Measurements from ENCODE around the gene UNC13C.

The UNC13C gene

DNA sequence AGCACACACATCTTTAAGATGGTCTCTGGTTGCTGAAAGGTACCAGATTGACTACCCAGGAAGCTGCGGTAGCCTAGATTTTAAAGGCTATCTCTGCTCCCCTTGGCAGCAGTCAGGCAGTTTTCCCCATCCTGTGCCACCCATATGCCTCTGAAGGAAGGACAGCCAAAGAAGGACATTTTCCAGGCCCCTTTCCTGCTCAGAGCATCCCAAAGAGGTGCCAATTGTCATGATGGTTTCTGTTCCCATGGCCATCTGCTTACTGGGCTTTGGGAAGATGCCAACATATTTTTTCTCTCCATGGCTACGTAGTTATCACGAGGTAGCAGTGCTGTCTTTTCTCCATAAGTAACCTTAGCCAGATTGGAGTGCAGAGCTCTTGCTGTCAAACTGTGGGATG lies 39.7 kb downstream of the UNC13C start:
- DNase-seq (ENCODE audit: low spot score), result no peak

DNA sequence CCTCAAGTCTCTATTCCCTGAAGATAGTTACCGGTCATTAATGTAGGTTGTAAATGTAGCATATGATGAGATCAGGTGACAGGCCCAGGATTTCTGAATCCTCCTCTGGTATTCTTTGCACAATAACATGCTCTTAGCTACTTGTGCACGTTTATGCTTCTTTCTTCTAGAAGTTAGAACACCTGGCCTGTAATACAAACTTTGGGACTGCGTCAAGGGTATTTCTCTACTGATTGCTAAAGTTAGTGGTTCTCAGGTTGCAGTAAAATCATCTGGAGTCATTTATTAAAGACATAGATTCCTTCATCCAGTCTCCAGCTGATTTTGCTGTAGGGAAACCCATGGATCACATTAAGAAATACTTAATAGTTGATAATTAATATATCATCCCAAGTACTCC lies 48.0 kb downstream of the UNC13C start:
- no peak for DNase-seq (ENCODE audit: low spot score)

DNA sequence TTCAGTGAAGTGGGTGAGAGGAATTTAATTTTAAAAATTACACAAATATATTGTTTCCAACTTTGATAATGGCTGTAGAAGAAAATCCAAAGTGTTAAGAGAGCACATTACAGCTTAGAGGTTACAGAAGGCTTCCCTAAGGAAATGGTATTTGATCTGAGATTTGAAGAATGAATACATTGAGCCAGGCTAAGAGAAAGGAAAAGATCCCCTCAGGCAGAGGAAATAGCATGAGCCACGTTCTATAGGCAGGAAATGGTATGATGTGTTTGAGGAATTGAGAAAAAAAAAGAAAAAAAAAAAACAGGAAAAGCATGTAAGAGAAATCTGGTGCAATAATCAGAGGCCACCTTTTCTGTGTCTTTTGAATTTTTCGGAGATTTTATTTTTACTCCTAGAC lies 48.6 kb downstream of the UNC13C start:
- no peak for DNase-seq (ENCODE audit: low spot score)

DNA sequence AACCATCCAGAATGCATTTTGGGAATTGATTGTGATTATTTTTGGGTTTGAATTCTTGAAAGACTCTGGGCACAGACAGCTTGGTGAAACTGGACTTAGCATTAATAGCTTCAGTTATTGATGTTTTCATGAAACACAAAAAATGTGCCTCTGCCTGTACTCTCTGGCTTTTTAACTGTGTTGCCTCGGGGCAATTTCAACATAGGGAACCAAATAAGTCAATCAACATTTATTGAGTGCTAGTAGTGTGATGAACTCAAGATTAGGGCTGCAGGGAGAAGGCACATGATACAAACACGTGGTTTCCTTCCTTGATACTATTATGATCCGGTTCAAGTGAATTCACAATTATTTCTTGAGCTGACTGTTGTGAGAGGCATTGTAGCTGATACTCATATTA lies 50.8 kb downstream of the UNC13C start:
- DNase-seq (ENCODE audit: low spot score), result no peak

DNA sequence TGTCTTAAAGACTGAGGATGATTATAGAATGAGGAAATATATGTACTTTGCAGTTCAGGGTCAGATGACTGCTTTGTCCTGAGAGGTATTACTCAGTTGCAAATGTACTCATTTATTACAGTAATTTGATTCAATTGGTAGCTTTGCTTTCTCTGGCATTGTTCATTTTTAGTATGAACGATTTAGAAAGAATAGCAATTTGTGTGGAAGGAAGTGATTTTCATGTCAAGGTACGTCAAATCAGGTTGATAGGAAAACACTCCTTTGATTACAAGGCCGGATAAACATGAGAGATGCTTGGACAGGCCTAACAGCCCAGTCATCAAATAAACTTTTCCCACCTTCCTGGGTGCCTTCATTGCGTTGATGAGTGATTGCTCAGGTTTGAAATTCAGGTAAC lies 53.8 kb downstream of the UNC13C start:
- DNase-seq (ENCODE audit: low spot score), result no peak

DNA sequence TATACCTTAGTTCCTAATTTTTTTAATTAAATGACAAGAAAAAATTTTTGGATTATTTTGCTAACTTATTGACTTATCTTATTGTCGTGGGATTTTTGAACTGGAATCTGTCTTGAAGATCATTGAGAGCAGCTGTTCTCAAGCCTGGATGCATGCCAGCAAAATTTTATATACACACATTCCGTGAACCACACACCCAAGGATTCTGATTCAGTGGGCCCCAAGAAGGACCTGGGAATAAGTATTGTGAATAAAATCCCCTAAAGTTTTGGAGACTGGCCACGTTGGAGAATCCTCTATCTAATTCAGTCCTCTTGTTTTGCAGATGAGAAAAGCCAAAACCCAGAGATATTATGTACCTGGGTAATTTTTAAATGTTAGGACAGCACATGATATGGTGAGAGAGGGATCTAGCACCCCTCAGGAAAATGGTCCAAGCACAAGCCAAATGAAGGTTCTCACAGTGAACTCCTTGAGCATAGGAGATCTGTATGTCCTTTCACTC lies 55.2 kb downstream of the UNC13C start:
- no peak for DNase-seq (ENCODE audit: low spot score)

DNA sequence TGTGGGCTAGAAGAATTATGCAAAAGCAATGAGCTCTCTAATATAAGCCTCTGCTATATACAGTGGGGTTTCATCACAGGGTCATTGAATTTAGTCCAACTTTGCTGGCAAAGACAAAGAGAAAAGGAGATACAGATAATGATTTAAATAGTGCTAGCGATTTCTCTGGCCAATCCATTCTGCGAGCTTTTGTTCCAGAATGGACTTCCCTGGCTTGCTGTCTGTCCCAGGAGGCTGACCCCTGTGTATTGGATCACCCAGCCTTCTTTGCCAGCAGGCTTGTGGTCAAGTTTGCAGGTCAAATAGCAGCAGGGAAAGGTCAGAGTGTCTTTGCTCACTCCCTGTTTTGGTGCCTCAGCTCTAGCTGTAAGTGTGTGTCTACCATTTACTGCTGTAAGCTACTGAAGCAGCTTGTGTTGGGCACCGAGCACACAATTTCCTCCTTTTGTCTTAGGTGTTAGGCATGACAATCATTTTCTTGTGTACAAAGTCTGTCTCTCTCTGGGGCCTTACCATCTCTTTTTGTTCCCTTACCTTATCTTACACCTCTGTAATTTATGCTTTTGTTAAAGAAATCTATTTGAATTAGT lies 55.7 kb downstream of the UNC13C start:
- DNase-seq (ENCODE audit: low spot score), result no peak

DNA sequence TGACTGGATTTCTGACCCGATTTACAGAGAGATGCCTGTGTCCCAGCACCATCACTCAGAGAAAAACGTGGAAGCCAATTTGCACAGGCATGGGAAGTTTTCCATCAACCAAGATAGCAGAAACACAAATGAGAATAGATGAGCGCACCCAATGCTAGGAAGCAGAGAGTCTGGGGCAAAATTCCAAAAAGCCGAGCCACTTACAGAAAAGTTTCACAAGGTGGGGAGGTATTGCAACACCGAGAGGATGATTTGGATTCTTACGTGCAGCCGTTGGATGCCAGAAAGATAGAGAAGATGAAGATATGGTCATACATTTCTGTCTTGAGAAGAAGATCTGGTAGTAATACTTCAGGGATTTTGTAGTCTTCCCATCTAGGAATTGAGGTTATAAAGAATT lies 57.4 kb downstream of the UNC13C start:
- DNase-seq (ENCODE audit: low spot score), result no peak

DNA sequence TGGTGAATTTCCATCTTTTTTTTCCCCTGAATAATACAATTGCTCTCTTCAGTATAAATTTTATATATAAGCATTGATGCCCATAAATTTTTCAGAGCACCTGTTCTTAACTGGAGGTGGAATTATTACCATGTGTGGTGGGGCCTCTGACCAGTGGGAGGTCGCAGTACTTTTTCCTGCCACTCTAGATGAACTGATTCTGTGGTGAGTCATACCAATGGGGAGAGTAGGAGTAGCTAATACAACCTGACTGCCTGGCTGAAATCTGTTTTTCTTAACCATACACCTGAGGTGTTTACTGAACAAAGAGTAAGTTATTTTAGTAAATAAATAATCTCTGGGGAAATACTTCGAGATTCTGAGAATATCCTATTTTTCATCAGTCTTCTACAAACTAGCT lies 67.2 kb downstream of the UNC13C start:
- no peak for DNase-seq (ENCODE audit: low spot score)

DNA sequence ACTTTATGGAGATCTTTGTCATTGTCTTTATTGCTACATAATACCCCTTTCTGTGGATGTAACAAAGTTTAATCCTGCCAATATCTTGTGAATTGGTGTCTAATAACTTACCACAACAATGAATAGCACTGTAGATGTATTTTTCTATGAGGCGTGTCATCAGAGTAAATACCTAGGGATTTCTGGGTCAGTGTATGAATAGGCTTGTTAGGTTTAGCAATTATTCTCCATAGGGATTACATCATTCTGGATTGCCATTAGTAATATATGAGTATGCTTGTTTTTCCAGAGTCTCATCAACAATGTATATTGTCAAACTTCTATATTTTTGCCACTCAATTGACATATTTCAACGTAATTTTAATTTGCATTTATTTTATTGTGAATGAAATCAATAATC lies 67.9 kb downstream of the UNC13C start:
- no peak for DNase-seq (ENCODE audit: low spot score)

DNA sequence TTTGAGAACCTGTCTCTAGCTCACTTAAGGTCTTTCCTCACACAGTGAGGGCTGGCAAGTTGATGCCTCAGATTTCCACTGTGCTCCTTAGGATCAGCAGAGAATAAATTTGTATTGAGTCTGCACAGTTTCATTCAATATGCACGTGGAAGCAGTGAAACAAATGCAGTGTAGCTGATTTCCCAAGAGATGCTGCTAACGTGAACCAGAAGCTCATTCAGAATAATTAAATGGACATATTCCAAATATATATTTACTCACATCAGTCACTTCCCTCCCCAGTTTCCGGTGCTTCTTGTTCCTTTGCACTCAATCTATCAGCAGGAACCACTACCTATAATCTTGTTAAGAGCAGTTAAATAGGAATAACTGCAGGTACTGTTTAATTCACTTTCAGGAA lies 86.1 kb downstream of the UNC13C start:
- no peak for DNase-seq (ENCODE audit: low spot score)

DNA sequence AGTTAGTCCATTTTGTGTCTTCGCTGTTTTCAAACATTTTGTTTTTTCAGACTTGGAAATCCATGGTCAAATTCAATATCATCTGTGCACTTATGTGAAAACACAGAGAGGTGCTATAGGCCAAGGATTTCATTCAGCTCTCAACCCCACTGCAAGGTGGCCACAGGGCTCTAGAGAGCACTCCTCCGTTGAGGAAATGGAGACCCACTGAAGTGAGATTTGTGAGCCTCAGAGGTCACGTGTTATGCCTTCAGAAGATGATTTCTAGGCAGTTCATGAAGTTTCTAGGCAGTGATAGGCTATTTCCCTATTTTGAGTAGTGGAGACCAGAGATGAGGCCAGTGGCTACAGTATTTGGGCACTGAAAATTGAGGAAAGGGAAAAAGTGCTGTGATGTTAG lies 88.2 kb downstream of the UNC13C start:
- no peak for DNase-seq (ENCODE audit: low spot score)

DNA sequence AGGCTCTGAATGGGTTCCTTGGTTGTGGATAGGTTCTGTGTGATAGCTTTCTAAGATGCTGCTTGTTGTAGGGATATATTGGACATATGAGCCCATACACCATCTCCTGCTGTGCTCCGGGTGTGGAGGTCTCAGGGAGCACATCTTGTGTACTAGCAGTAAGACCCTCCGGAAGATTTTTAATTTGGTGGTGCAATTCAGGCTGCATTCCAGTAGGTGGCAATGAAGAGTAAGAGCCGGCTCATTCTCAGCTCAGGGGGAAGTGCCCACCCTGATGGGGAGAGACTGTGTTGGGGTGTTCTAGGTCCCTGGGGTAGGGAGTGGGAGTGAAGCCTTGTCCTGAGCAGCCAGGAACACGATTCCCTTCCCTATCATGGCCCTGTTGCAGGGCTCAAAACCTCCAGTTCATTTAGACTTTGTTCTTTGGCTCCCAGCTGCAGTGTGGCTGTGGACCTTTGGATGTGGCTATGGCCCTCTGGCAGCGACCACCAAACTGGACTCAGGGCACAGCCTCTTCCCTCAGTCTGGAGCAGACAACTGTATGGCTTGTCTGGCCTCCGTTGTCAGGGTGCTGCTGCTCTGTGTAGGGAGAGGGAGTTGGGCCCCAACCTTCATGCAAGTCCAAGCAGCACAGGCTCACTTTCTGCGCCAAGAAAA lies 104.7 kb downstream of the UNC13C start:
- no peak for DNase-seq (ENCODE audit: low spot score)

DNA sequence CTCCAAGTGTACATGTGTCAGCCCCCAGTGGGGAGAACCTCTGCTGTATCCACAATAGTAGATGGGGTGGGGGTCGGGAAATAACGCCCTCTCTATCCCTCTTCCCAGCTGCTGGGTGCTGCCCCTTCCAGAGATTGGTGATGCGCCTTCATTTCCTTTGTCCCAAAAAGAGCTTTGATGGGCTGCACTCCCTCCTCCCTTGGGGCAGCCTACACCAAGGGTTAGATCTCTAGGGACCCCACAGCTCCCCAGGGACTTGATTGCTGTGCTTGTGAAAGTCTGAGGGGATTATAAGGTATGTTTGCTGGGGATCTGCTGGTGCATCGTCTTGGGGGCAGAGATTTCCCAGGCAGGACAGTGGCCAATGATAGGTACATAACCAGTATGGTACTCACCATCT lies 105.3 kb downstream of the UNC13C start:
- DNase-seq (ENCODE audit: low spot score), result no peak

DNA sequence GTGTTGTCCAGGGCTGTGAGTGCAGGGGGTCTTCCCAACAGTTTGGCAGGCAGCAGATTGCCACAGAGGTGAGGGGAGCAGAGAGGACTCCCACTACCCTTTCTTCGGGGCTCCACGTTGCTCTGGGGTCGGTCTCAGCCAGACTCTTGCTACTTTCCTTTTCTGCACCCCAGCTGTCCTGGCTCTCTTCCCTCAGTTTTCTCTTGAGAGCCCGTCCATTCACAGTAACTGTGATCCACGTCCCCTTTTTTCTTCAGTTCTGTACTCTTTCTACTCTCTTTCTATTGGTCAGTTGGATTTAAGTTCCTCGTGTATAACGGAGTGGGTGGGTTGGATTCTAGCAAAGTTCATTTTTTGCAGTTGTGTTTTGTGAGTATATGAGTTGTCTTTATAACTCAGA lies 105.8 kb downstream of the UNC13C start:
- no peak for DNase-seq (ENCODE audit: low spot score)

DNA sequence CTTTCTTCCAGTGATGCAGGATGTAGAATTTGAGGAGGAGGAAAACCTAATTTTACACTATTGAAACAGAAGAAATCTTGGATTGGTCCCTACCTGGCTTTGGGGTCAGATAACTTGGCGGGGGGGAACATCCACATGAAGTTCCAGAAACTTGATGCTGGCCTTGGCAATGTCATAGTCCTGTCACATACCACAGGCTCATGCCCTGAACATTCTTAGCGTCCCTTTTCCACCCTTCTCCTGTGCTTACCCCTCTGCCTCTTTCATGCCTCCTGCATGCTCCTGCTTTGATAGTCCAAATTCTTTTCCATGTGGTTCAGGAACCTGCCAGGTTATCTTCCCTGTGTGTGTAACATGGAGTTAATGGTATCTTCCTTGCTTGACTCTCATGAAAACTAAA lies 110.6 kb downstream of the UNC13C start:
- no peak for DNase-seq (ENCODE audit: low spot score)

DNA sequence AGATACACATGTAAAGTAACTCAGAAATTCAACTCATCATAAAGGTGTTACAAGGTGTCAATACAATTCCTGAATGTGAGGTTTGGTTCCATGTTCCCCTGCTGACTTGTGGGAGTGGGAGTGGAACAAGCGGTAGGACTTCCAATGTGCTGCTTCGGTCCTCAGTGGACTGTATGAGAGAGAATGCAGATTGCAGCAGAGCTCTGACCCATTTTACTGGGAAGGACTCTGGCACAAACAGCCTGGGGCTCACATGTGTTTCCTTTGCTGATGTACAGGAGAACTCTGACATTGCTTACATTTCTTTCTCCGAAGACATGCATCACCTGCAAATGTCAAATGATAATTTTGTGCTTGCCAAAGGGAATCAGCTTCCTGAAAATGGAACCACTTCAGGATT lies 111.5 kb downstream of the UNC13C start:
- DNase-seq (ENCODE audit: low spot score), result no peak

DNA sequence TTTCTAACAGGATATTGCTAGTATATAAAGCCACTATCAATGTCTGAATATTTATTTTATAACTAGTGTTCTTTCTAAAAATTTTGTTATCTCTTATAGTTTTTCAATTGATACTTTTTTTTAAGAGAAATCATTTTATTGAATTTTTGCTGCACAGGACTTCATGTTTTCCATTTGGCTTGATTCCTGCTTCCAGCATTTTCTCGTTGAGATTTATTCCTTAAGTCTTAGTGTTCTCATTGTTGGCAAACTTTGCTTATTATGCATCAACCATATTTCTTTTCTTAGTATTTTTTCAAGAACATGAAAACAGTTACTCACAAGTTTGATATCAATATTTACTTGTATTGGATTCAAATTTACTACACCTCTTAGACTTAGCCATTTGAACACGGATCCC lies 113.4 kb downstream of the UNC13C start:
- DNase-seq (ENCODE audit: low spot score), result no peak

DNA sequence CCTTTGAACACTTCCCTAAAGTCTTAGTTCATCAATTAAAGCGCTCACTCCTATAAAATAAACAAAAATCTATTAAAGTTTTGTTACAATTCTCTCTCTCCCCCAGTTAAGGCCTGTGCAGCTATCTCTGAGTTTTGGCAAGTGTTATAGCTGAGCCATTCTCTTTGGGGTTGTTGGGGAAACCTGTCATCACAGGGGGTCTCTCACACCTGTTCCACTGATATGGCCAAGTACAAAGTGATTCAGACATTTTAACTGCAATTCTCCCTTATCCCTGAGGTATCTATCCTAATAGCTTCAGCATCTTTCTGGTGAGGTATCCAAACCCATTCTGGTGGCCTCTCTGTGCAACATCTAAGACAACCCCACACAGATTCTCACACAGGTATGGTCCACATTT lies 116.4 kb downstream of the UNC13C start:
- no peak for DNase-seq (ENCODE audit: low spot score)

DNA sequence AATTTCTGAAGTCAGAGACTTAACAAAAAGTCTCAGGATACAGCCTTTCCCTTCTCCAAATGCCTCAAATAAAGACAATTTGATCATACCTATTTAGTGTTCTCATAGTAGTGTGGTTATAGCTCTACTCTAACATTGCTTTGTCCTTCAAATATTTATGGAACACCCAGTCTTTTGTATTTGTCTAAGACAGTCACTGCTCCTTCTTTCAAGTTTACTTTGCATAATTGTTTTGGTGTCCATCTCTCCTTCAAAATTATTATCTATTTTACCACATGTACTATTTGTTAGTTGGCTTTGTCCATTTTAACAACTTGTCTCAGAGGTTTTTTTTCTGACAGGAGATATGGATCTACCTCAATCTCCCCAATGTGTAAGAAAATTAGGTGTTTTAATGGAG lies 118.8 kb downstream of the UNC13C start:
- no peak for DNase-seq (ENCODE audit: low spot score)

DNA sequence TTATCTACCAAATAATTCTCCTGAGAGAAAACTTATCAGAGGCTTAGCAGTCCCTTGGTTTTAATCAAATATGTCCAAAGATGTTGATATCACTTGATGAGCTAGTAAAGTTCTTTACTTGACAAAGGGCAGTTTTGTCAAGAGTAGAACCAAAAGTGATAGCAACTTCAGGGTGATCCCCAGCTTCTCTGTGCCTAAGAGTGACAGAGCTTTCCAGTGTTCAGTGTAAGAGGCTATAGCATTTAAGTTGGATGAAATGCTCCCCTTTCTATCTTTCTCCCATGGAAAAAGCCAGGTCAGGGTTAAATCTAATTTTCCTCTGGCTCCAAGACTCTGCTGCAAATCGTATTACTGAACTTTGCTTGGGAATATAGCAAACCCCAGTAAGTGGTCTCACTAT lies 120.8 kb downstream of the UNC13C start:
- no peak for DNase-seq (ENCODE audit: low spot score)

DNA sequence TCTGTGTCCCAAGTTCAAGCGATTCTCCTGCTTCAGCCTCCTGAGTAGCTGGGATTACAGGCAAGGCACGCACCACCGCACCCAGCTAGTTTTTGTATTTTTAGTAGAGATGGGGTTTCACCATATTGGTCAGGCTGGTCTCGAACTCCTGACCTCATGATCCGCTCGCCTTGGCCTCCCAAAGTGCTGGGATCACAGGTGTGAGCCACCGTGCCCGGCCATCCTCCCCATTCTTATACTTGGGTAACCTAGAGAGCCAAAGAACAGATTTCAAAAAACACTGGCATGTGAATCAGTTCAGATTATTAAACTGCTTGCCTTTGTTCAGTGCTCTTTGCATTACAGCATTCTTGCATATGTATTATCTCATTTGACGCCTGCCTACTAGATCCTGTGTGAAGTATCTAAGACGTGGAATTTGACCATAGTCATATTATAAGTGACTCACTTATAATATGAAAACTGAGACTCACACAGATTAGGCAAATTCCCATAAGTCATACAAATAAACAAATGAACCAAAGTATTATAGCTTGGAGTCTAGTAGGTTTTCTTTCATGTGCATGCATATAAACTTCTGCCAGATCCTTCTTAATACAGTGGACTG lies 123.5 kb downstream of the UNC13C start:
- DNase-seq (ENCODE audit: low spot score), result no peak

DNA sequence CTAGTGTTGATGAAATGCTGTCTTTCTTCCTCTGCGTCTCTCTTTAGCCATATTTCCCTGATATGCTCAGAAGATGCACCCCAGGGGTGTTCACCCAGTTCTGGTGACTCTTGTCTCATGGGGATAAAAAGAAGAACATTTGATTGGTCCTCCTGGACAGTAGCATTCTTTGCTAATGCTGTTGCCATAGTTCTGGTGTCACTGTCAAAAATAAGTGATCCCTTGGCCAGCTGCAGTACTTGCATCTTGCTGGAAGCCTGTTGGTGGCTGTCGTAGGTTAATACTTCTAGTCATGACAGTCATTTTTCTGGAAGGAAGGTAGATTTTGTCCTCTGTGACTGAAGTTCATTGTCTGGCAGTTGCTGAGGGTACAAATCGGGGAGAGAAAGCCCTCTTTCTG lies 124.5 kb downstream of the UNC13C start:
- DNase-seq (ENCODE audit: low spot score), result no peak

DNA sequence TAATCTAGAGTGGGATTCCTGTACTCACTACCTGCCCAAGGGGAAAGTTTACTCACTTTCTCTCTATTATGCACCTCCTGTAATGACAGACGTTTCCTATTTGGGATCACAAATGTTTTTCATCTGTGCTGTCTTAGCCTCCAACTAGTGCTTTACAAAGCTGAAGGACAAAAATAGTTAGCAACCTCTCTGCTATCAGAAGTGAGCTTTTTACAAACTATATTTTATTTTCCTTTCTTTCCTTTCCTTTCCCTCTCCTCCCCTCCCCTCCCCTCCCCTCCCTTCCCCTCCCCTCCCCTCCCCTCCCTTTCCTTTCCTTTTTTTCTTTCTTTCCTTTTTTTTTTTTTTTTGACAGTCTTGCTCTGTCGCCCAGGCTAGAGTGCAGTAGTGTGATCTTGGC lies 130.8 kb downstream of the UNC13C start:
- no peak for DNase-seq (ENCODE audit: low spot score)

Measured in hematopoietic multipotent progenitor cell treated with erythropoietin and hydrocortisone succinate and interleukin-3 and kit ligand, for 15 days (in vitro differentiated cells).